ENCODE results near the gene PASK.

GRCh38 chr2:241080405-241081189 is 68.7 kb downstream of the PASK start:
- TF ChIP-seq CTCF (IDR thresholded peaks at IDR 0.05 in 4 of 5, conservative IDR thresholded peaks at IDR 0.05 in 1 of 5) = no peak
- peak in 1 of 2 donors; percentile 12 for TF ChIP-seq POLR2A (IDR thresholded peaks at IDR 0.05)

Data from gastrocnemius medialis (tissue), 4 donors.